ENCODE results near the gene PHETA2.

Gene PHETA2

GRCh38 chr22:42074132-42074811 is at the start of gene PHETA2:
Gene PHETA2, plus strand, starts transcription at chr22:42074248. Its CDS starts 3,046 bp downstream, at chr22:42077294.
- peak; percentile 54 for DNase-seq

GRCh38 chr22:42025421-42025820 is 48.6 kb upstream of the PHETA2 start:
- no peak for DNase-seq

- DNase-seq, result no peak
Observed at GRCh38 chr22:42026705-42027104, 47.3 kb upstream of the PHETA2 start.

- DNase-seq, result no peak
Observed at GRCh38 chr22:42033263-42034181, 40.5 kb upstream of the PHETA2 start.

- no peak for DNase-seq
Observed at GRCh38 chr22:42035256-42035655, 38.8 kb upstream of the PHETA2 start.

- no peak for DNase-seq
Observed at GRCh38 chr22:42039271-42039670, 34.8 kb upstream of the PHETA2 start.

GRCh38 chr22:42041784-42042183 is 32.3 kb upstream of the PHETA2 start:
- no peak for DNase-seq

- no peak for DNase-seq
Observed at GRCh38 chr22:42050641-42051180, 23.3 kb upstream of the PHETA2 start.

- no peak for DNase-seq
Observed at GRCh38 chr22:42052765-42053164, 21.3 kb upstream of the PHETA2 start.

- no peak for DNase-seq
Observed at GRCh38 chr22:42056757-42057511, 17.1 kb upstream of the PHETA2 start.

GRCh38 chr22:42060489-42060888 is 13.6 kb upstream of the PHETA2 start:
- no peak for DNase-seq

- DNase-seq, result no peak
Observed at GRCh38 chr22:42061041-42061440, 13.0 kb upstream of the PHETA2 start.

GRCh38 chr22:42062506-42063170 is 11.4 kb upstream of the PHETA2 start:
- DNase-seq, result no peak

GRCh38 chr22:42064629-42065028 is 9.4 kb upstream of the PHETA2 start:
- DNase-seq, result no peak

GRCh38 chr22:42065438-42066125 is 8.5 kb upstream of the PHETA2 start:
- no peak for DNase-seq

GRCh38 chr22:42066126-42066761 is 7.8 kb upstream of the PHETA2 start:
- DNase-seq, result no peak

GRCh38 chr22:42066937-42067336 is 7.1 kb upstream of the PHETA2 start:
- no peak for DNase-seq

- DNase-seq, result no peak
Observed at GRCh38 chr22:42067671-42068251, 6.3 kb upstream of the PHETA2 start.

GRCh38 chr22:42068291-42068690 is 5.8 kb upstream of the PHETA2 start:
- no peak for DNase-seq

- DNase-seq, result no peak
Observed at GRCh38 chr22:42069801-42070516, 4.1 kb upstream of the PHETA2 start.
